MM.1S (cell line): ENCODE data around the gene TRAF3IP1.
A peak's percentile ranks its signal among the peaks of the same experiment; 100 is the strongest.

Experiments
- DNase-seq: peaks from one replicate; pipeline ENCODE4 v3.0.0-alpha.2; 2015
- H2AFZ ChIP-seq: fragments of 300-600 bp; sonication (generic); 2 replicates; pipeline ENCODE4 v1.6.0; 2016; ENCODE audit warnings: antibody characterized with exemption, low read length
- H3F3A ChIP-seq: fragments of 300-600 bp; sonication (generic); 2 replicates; pipeline ENCODE4 v1.6.1; 2016; ENCODE audit warnings: mild to moderate bottlenecking, antibody characterized with exemption, low read length, moderate library complexity, mixed read lengths; ENCODE audit not compliant: insufficient read depth
- H3K27ac ChIP-seq: fragments of 300-600 bp; sonication (generic); 2 replicates; pipeline ENCODE4 v1.5.1; 2016; ENCODE audit warnings: mild to moderate bottlenecking, low read length
- H3K27me3 ChIP-seq: fragments of 300-600 bp; sonication (generic); replicated peaks from 2 replicates; pipeline ENCODE4 v1.6.0; 2016; ENCODE audit warnings: low read length; ENCODE audit not compliant: insufficient read depth
- H3K36me3 ChIP-seq: fragments of 300-600 bp; sonication (generic); replicated peaks from 2 replicates; pipeline ENCODE4 v1.6.1; 2016; ENCODE audit warnings: mild to moderate bottlenecking, low read length, mixed read lengths; ENCODE audit not compliant: insufficient read depth
- H3K4me1 ChIP-seq: fragments of 300-600 bp; sonication (generic); 2 replicates; pipeline ENCODE4 v1.6.1; 2016; ENCODE audit warnings: low read length, mixed read lengths
- H3K4me2 ChIP-seq: fragments of 300-600 bp; sonication (generic); 2 replicates; pipeline ENCODE4 v1.6.0; 2016; ENCODE audit warnings: low read depth, low read length
- H3K4me3 ChIP-seq: fragments of 300-600 bp; sonication (generic); 2 replicates; pipeline ENCODE4 v1.5.1; 2016; ENCODE audit warnings: low read length, mixed read lengths
- H3K79me2 ChIP-seq: fragments of 300-600 bp; sonication (generic); 2 replicates; pipeline ENCODE4 v1.6.1; 2016; ENCODE audit warnings: mixed run types, low read length, mixed read lengths
- H3K9ac ChIP-seq: fragments of 300-600 bp; sonication (generic); 2 replicates; pipeline ENCODE4 v1.6.1; 2016; ENCODE audit warnings: low read length, mixed read lengths
- H3K9me2 ChIP-seq: fragments of 300-600 bp; sonication (generic); replicated peaks from 2 replicates; pipeline ENCODE4 v1.6.1; 2016; ENCODE audit warnings: mild to moderate bottlenecking, low read length, mixed read lengths; ENCODE audit not compliant: insufficient read depth
- H3K9me3 ChIP-seq: fragments of 300-600 bp; sonication (generic); replicated peaks from 2 replicates; pipeline ENCODE4 v1.6.1; 2016; ENCODE audit warnings: mild to moderate bottlenecking, low read length, mixed read lengths; ENCODE audit not compliant: insufficient read depth
- H4K20me1 ChIP-seq: fragments of 300-600 bp; sonication (generic); 2 replicates; pipeline ENCODE4 v1.6.1; 2016; ENCODE audit warnings: mild to moderate bottlenecking, low read length, moderate library complexity, mixed read lengths; ENCODE audit not compliant: insufficient read depth
- EZH2 ChIP-seq: fragments of 300-600 bp; sonication (generic); optimal IDR thresholded peaks from 2 replicates; pipeline ENCODE3; 2017; ENCODE audit warnings: low read depth, mild to moderate bottlenecking, antibody characterized with exemption, low read length, mixed read lengths
- EZH2phosphoT487 ChIP-seq: fragments of 300-600 bp; sonication (generic); IDR thresholded peaks from 2 replicates; pipeline ENCODE4 v1.6.1; 2018; ENCODE audit warnings: antibody characterized with exemption, low read length
- TF ChIP-seq, protein P1 (sequence below): fragments of 300-600 bp; sonication (generic); IDR thresholded peaks from 2 replicates; pipeline ENCODE4 v1.5.1; 2016; ENCODE audit warnings: antibody characterized with exemption, low read length, mixed read lengths

TRAF3IP1 gene

GRCh38 chr2:238427435-238428162, 107.3 kb downstream of the TRAF3IP1 start:
- H3K27me3 ChIP-seq: no peaks in the 10 kb centered on the region
- peaks cover 51% of the 10 kb centered on the region for H3K79me2 ChIP-seq
- H3K9ac ChIP-seq: peak overlapping the region; percentile 86
- H3K4me2 ChIP-seq: peak overlapping the region; percentile 97
- H4K20me1 ChIP-seq: no peaks in the 10 kb centered on the region
- H3K4me1 ChIP-seq: 0 out of 2 replicates have a peak, but pooled peaks cover 4% of the 10 kb centered on the region
- DNase-seq: no peak
- H3F3A ChIP-seq: no peaks in the 10 kb centered on the region; the same call in 1 of the 2 replicates
- H2AFZ ChIP-seq: peak overlapping the region; percentile 91
- H3K27ac ChIP-seq: peak overlapping the region; percentile 86; the same call in 1 of the 2 replicates
- TF ChIP-seq EZH2phosphoT487 (no peak), EZH2 (no peak)
- TF ChIP-seq, protein P1, sequence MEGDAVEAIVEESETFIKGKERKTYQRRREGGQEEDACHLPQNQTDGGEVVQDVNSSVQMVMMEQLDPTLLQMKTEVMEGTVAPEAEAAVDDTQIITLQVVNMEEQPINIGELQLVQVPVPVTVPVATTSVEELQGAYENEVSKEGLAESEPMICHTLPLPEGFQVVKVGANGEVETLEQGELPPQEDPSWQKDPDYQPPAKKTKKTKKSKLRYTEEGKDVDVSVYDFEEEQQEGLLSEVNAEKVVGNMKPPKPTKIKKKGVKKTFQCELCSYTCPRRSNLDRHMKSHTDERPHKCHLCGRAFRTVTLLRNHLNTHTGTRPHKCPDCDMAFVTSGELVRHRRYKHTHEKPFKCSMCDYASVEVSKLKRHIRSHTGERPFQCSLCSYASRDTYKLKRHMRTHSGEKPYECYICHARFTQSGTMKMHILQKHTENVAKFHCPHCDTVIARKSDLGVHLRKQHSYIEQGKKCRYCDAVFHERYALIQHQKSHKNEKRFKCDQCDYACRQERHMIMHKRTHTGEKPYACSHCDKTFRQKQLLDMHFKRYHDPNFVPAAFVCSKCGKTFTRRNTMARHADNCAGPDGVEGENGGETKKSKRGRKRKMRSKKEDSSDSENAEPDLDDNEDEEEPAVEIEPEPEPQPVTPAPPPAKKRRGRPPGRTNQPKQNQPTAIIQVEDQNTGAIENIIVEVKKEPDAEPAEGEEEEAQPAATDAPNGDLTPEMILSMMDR: no peak
- no peaks in the 10 kb centered on the region for H3K36me3 ChIP-seq
- no peaks in the 10 kb centered on the region for H3K9me2 ChIP-seq
- peak overlapping the region; percentile 86 for H3K4me3 ChIP-seq
- no peaks in the 10 kb centered on the region for H3K9me3 ChIP-seq

DNA sequence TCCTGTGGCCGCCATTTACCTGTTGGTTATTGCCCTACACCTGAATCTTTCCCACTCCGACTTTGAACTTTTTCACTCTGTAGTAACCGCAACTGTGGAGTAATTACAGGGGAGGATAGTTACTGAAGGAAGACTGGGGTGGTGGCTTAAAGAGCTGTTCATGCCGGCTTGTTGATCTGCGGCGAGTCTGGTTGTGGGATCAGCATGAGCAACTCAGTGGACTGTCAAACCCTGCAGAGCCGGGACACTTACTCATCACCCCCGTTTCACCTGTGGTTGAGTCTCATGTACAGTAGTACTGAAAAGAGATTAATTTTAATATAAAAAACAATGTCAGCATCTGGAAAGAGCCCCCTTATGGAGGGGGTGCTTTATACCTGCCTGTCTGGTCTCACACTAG, 108.5 kb downstream of the TRAF3IP1 start:
- Histone ChIP-seq H3K4me3 (no peak overlapping the region), H3K27me3 (no peaks in the 10 kb centered on the region), H3K4me1 (0 out of 2 replicates have a peak, but pooled peaks cover 4% of the 10 kb centered on the region), H3K79me2 (peaks cover 59% of the 10 kb centered on the region), H3K4me2 (no peak overlapping the region), H3F3A (no peaks in the 10 kb centered on the region; the same call in 1 of the 2 replicates), H3K27ac (no peak overlapping the region), H2AFZ (no peak overlapping the region), H3K9me2 (no peaks in the 10 kb centered on the region), H3K9ac (no peak overlapping the region), H4K20me1 (no peaks in the 10 kb centered on the region), H3K36me3 (no peaks in the 10 kb centered on the region), H3K9me3 (no peaks in the 10 kb centered on the region)
- DNase-seq: no peak
- TF ChIP-seq EZH2phosphoT487 (no peak), EZH2 (no peak)
- TF ChIP-seq, protein P1: no peak

GRCh38 chr2:238430781-238431180, 110.5 kb downstream of the TRAF3IP1 start:
- Histone ChIP-seq H3K4me2 (no peak overlapping the region), H3K4me3 (no peak overlapping the region), H3K27me3 (no peaks in the 10 kb centered on the region), H3K36me3 (no peaks in the 10 kb centered on the region; the same call in 1 of the 2 replicates), H3K4me1 (0 out of 2 replicates have a peak, but pooled peaks cover 4% of the 10 kb centered on the region), H3F3A (no peaks in the 10 kb centered on the region; the same call in 1 of the 2 replicates), H4K20me1 (no peaks in the 10 kb centered on the region), H3K9me2 (no peaks in the 10 kb centered on the region), H3K9ac (no peak overlapping the region), H2AFZ (no peak overlapping the region), H3K27ac (no peak overlapping the region), H3K9me3 (no peaks in the 10 kb centered on the region), H3K79me2 (peaks cover 59% of the 10 kb centered on the region)
- TF ChIP-seq, protein P1: no peak
- no peak for TF ChIP-seq EZH2
- TF ChIP-seq EZH2phosphoT487: no peak
- no peak for DNase-seq
